A549 (cell line): Measurements from ENCODE around the gene TMEM273. TPM values are rescaled to one million over a fixed set of nuclear protein-coding genes. Genes with fewer than 3 reads are reported as not detected.

Experiments used
- ATAC-seq, 2 experiments: fragments of 200-7000 bp in 1 of 2; fragments of >200 bp in 1 of 2; cut with Nextera tagmentation in 1 of 2; cut with Tn5 transposase in 1 of 2; 3 replicates each; pipeline versions ENCODE4 v1.8.0 to v1.9.1; 2018 to 2020; ENCODE audit warnings: mild to moderate bottlenecking in 1 of 2, moderate library complexity in 1 of 2
- CTCF ChIA-PET: fragments of 300-600 bp; sonication (Branson Sonifier 250); formaldehyde crosslinking; extraction: SDS; loops from one replicate; lab custom pipeline; 2021; ENCODE audit warnings: antibody characterized with exemption, inconsistent platforms; lab: Yijun Ruan, JAX
- POLR2A ChIA-PET: fragments of 350-600 bp; formaldehyde crosslinking; extraction: SDS; loops from one replicate; lab custom pipeline; 2021; ENCODE audit warnings: antibody characterized with exemption, inconsistent platforms; lab: Yijun Ruan, JAX
- DNase-seq, 2 experiments: peaks; one replicate each; pipeline versions ENCODE4 v3.0.0 to v3.0.0-alpha.2; 2011 to 2016; ENCODE audit warnings: low read depth in 1 of 2, low spot score in 1 of 2
- FAIRE-seq: peaks from 2 replicates; lab custom pipeline; 2011; peaks lifted over from hg19 to GRCh38; lab: Jason Lieb, UNC
- H3K27ac ChIP-seq, 2 experiments: fragments of >200 bp; sonication (Bioruptor Twin); formaldehyde crosslinking; 3 replicates each; pipeline ENCODE4 v1.5.1; 2016 to 2017
- H3K4me1 ChIP-seq: fragments of >200 bp; sonication (Bioruptor Twin); formaldehyde crosslinking; 3 replicates; pipeline ENCODE4 v1.6.1; 2016
- H3K4me2 ChIP-seq: fragments of >200 bp; sonication (Bioruptor Twin); formaldehyde crosslinking; 3 replicates; pipeline ENCODE4 v1.6.1; 2016
- H3K4me3 ChIP-seq: fragments of >200 bp; sonication (Bioruptor Twin); formaldehyde crosslinking; 3 replicates; pipeline ENCODE4 v1.5.1; 2016
- H3K9me3 ChIP-seq: fragments of >200 bp; sonication (Bioruptor Twin); formaldehyde crosslinking; 3 replicates; pipeline ENCODE4 v1.6.1; 2016
- CHD4 ChIP-seq: fragments of 200-600 bp; sonication (generic); IDR thresholded peaks from 2 replicates; pipeline ENCODE4 v1.6.1; 2016; ENCODE audit warnings: antibody characterized with exemption, mild to moderate bottlenecking, borderline replicate concordance
- ESRRA ChIP-seq: fragments of 150-350 bp; IDR thresholded peaks from 2 replicates; pipeline ENCODE4 v1.6.1; 2014; ENCODE audit warnings: mild to moderate bottlenecking, low read length, borderline replicate concordance
- HMGXB4 ChIP-seq: fragments of 250-450 bp; sonication (Bioruptor Pico); IDR thresholded peaks from 2 replicates; pipeline ENCODE4 v1.5.0; 2021; ENCODE audit warnings: mild to moderate bottlenecking, moderate library complexity, borderline replicate concordance
- HOXA7 ChIP-seq: fragments of 250-450 bp; sonication (Bioruptor Pico); IDR thresholded peaks from 2 replicates; pipeline ENCODE4 v1.5.0; 2020; ENCODE audit warnings: mild to moderate bottlenecking, moderate library complexity
- JUNB ChIP-seq: fragments of >200 bp; sonication (Bioruptor Twin); formaldehyde crosslinking; IDR thresholded peaks from 2 replicates; pipeline ENCODE4 v1.6.1; 2016
- MAZ ChIP-seq: fragments of 150-350 bp; IDR thresholded peaks from 2 replicates; pipeline ENCODE4 v1.6.1; 2014; ENCODE audit warnings: antibody characterized with exemption, low read depth, low read length, borderline replicate concordance
- NR3C1 ChIP-seq: fragments of >200 bp; sonication (Bioruptor Twin); formaldehyde crosslinking; IDR thresholded peaks from 3 replicates; pipeline ENCODE4 v1.6.1; 2017
- PHF8 ChIP-seq: fragments of 200-600 bp; sonication (generic); IDR thresholded peaks from 2 replicates; pipeline ENCODE4 v1.6.1; 2016; ENCODE audit warnings: low read depth, mild to moderate bottlenecking, antibody characterized with exemption, moderate library complexity, borderline replicate concordance
- RFX5 ChIP-seq: fragments of 450-650 bp; IDR thresholded peaks from 2 replicates; pipeline ENCODE4 v1.7.1; 2014; ENCODE audit warnings: antibody characterized with exemption, mild to moderate bottlenecking, moderate library complexity
- RNF2 ChIP-seq: fragments of 200-600 bp; sonication (generic); IDR thresholded peaks from 2 replicates; pipeline ENCODE4 v1.6.1; 2016; ENCODE audit warnings: low read depth, mild to moderate bottlenecking, antibody characterized with exemption, moderate library complexity, borderline replicate concordance
- USF2 ChIP-seq: fragments of 450-650 bp; IDR thresholded peaks from 2 replicates; pipeline ENCODE4 v1.6.1; 2014; ENCODE audit warnings: antibody characterized with exemption
- WGBS: methylation state at CpG from one replicate; pipeline ENCODE4 v1.1.6; 2017; ENCODE audit errors: missing lambda C conversion rate; 5-methylcytosine and 5-hydroxymethylcytosine counted together
- polyA plus RNA-seq, 4 experiments: library from polyadenylated mRNA; depleted of rRNA in 3 of 4; stranded (reverse); fragments of >200 nt; fragmentation: RNase III in 1 of 4; extraction: RNeasy Plus Mini Kit Qiagen cat#74134 plus additional on column Dnase treatment in 1 of 4; gene quantifications; 2 replicates in 3 of 4; 3 replicates in 1 of 4; pipeline ENCODE4 v1.2.3, GENCODE V29; 2011 to 2017
- TF ChIP-seq, protein P1 (sequence below): IDR thresholded peaks from 2 replicates; pipeline ENCODE4 v1.6.1; 2012

Gene TMEM273
- polyA plus RNA-seq, 2 of the 4 experiments (the other 2 are of a cell fraction): not detected

DNA sequence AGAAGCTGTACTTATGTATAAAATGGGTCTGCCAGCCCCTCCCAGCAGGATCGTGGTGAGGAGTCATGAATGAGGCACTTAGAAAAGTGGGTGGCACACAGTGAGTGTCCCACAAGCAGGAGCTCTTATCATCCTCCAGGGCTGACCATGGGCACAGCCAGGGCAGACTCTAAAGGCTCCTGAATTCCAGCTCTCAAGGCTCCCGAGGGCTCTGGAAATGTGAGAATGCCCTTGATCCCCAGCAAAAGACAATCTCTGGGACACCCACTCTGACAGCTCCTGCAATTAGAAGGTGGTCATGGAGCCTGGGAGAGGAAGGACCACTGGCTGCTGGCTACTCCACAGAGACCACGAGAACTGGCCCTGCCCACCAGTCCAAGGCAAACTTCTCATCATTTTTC is 74.5 kb downstream of the TMEM273 start (continued):
- TF ChIP-seq, protein P1, sequence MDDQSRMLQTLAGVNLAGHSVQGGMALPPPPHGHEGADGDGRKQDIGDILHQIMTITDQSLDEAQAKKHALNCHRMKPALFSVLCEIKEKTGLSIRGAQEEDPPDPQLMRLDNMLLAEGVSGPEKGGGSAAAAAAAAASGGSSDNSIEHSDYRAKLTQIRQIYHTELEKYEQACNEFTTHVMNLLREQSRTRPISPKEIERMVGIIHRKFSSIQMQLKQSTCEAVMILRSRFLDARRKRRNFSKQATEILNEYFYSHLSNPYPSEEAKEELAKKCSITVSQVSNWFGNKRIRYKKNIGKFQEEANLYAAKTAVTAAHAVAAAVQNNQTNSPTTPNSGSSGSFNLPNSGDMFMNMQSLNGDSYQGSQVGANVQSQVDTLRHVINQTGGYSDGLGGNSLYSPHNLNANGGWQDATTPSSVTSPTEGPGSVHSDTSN: no peak
- TF ChIP-seq JUNB (no peak), MAZ (no peak), PHF8 (no peak), NR3C1 (no peak)

- no peak overlapping the region for H3K4me3 ChIP-seq
- no peaks in the 10 kb centered on the region for H3K9me3 ChIP-seq
- H3K4me1 ChIP-seq: no peaks in the 10 kb centered on the region
- ATAC-seq (no peak), DNase-seq (no peak), FAIRE-seq (no peak)
- ChIA-PET POLR2A (no interaction called here), CTCF (no interaction called here)
- H3K27ac ChIP-seq: no peak overlapping the region
- H3K4me2 ChIP-seq: no peak overlapping the region
- 8% methylated on average over 3 of the region's 3 CpGs for WGBS
- TF ChIP-seq RFX5: no peak
- no peak for TF ChIP-seq RNF2
- no peak for TF ChIP-seq HMGXB4 (CRISPR knock-in tag)
Observed at GRCh38 chr10:49112851-49113250, 75.3 kb downstream of the TMEM273 start.

- Histone ChIP-seq H3K4me3 (no peak overlapping the region), H3K27ac (no peak overlapping the region), H3K4me1 (no peaks in the 10 kb centered on the region), H3K9me3 (no peaks in the 10 kb centered on the region), H3K4me2 (no peak overlapping the region)
- no peak for TF ChIP-seq HMGXB4 (CRISPR knock-in tag)
- TF ChIP-seq JUNB: no peak
- TF ChIP-seq USF2: no peak
- no peak for TF ChIP-seq CHD4
- no peak for TF ChIP-seq ESRRA
- no peak for DNase-seq
- FAIRE-seq: no peak
- ChIA-PET POLR2A (no interaction called here), CTCF (no interaction called here)
- ATAC-seq: no peak
- WGBS: 42% methylated on average over 3 of the region's 3 CpGs
Observed at GRCh38 chr10:49112098-49112497, 76.1 kb downstream of the TMEM273 start.

GRCh38 chr10:49111320-49111698 is 76.9 kb downstream of the TMEM273 start:
- no peak for FAIRE-seq
- POLR2A ChIA-PET: no interaction called here
- H3K9me3 ChIP-seq: no peaks in the 10 kb centered on the region
- WGBS: 36% methylated on average over 6 of the region's 8 CpGs
- H3K4me1 ChIP-seq: no peaks in the 10 kb centered on the region
- no peak for ATAC-seq
- CTCF ChIA-PET: no interaction called here
- no peak overlapping the region for H3K4me3 ChIP-seq
- no peak overlapping the region for H3K4me2 ChIP-seq
- TF ChIP-seq RFX5: no peak
- TF ChIP-seq HOXA7 (CRISPR knock-in tag): no peak
- H3K27ac ChIP-seq: no peak overlapping the region
- DNase-seq: no peak
